ENCODE results near the gene PRKAG2.
A peak's percentile ranks its signal among the peaks of the same experiment; 100 is the strongest.
"Not testable (repeated sequence)": the region's sequence is repeated elsewhere in the genome, so short reads cannot be mapped to it uniquely, and the experiment has no call there.

The PRKAG2 gene
- total RNA-seq, result 30.9 to 40.1 reads per million in 2 experiments

DNA sequence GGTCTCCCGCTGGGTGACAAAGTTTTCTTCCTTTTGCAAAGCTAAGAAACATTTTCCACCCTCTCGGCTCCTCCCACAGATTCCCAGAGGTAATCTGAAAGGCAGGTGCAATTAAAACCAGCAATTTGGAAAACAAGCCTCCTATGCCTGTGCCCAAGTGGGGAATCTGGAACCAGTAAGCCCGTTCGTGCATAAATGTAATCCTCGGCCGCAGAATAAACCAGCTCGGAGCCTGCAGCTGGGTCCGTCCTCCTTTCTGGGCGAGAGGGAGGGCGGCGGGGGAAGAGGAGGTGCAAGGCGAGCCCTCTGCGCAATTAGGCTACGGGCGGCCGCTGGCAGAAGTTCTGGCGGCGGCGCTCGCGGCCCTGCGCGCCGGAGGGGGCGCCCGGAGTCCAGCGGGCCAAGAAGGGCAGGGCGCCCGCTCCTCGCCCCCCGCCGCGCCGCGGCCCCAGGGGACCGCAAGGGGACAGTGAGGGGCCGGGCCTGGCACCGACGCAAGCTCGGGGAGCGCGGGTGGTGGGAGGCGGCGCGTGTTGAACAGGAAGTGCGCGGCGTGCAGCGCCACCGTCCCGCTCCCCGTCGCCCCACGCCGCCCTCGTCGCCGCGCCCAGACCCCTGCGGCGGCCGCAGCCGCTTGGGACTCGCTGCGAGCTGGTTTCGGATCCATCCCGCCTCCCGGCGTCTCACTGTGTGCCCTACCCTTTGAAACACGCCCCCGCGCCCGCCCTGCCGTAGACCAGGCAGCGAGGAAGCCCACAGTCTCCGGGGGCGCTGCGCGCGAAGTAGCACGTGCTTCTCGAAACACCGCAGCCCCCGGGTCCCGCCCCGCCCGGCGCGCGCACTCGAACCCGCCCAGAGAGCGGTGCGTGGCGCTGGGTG is at the start of gene PRKAG2:
PRKAG2 (minus strand) TSS at position 217 of the 879 bp plus-strand sequence. CDS start 495 bp downstream, outside the sequence.
- peak; percentile 60 for DNase-seq (ENCODE audit: low read depth)

DNA sequence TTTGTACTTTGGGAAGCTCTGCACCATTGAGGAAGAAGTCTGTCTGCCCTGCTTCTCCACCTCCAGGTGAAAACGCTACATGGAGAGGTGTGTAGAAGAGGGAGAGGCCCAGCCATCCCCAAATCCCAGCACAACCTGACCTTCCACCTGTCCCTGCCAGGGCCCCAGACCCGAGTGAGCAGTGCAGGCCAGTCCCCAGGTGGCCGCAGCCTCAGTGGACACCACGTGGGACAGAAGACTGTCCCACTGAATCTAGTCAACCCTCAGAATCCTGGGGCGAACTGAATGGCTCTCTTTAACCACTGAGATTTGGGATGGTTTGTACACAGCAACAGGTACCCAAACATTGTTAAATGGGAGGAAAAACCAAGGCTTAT is 49.4 kb upstream of the PRKAG2 start:
- no peak for DNase-seq (ENCODE audit: low read depth)

DNA sequence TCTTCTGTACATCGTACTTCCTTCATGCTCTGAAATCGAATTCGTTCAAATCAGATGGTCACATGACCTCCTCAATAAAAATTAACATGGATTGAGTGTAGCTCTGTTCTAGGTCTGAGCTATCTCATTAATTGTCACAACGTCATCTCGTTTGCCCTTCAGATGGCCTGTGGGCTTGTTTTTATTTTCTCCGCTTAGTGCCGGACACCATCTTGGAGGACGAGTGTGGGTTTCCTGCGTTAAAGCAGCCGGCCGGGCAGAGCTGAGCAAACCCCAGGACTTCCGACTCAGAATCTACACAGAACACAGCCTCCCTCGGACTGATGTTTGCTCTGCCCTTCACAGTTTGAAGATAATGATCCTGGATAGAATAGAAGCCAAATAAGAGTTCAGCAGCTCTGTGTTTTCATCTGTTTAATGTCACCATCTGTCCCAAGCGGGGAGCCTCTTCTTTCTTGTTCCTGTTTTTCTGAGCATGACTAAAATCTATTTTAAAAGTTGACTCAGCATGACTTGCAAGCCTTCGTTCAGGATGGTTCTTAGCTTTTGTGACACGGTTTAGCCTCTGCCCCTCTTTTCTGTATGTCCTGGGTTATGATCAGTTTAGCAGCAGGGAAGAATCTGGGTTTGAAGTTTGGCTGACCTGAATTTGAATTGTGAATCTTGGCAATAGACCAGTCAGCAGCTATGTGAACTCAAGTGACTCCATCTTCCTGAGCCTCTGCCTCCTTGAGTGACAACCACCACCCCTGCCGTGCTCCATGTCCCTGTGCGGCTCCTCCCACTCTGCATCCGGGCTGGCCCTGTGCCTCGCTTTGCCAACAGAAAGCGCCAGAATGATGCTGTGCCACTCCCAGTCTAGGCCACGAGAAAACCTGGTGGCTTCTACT is 48.8 kb upstream of the PRKAG2 start:
- DNase-seq (ENCODE audit: low read depth), result no peak

DNA sequence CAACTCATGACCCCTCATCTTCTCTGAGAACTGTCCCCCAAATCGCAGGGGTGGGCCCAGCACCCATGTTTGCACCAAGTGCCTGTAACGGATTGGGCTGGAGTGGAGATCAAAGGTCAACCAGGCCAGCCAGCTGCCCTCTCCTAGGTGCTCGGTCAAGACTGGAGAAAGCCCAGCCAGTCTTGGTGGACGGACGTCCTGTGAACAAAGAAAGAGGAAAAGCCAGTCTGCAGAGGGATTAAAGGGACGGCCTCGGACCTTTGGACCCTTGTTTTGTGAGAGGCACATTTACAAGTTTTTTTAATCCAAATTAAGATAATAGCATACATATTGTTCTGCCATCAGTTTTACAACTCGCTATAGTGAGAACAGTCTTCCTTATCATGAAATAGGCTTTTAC is 47.6 kb upstream of the PRKAG2 start:
- DNase-seq (ENCODE audit: low read depth), result no peak

DNA sequence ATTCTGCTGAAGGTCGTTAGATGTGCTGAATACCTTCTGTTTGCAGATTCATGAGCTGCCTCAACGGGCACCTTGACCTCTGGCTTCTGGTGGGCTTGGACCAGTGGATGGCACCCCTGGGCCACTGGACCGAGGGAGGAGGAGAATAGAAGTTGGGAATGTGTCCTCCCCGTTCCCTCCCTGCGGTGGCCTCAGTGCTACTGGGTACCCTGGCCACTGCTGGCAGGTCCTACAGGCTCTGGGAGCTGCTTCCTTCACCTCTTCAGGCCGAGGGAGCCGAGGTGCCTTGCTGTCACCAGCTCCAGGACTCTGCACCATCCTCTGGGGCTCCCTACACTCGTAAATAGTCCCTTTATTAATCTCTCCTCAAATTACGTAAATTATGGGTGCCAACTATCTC is 47.1 kb upstream of the PRKAG2 start:
- no peak for DNase-seq (ENCODE audit: low read depth)

DNA sequence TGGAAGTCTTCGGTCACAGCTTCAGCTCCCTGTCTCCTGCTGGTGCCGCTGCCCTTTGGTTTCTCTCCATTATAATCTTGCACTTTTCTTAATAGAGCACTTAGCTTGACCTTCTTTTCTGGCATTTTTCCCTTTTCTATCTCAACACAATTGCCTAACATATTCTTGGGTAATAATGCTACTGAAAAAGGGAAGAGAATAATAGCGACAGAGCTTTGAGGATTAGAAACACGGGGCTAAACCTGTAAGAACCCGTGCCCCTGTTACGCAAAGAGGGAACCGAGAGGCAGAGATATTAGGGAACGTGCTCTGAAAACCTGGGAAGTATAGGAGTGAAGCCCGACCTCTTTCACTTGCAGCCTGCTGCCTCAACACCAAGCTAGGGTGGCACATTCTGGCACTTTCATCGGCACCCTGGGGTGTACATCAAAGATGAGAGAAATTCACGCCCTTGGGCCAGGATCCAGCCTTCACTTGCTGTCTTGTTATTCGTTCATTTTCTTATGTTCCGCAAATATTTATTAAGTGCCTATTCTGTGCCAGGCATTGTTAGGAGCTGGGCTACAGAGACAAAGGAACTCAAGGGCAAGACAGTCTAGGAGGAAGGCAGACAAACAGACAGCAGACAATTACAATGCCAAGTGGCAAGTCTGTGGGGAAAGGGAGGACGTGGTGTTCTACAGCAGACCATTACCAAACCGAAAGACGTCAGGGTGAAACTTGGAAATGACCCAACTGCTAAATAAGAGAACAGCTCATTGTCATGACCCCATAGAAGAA is 46.4 kb upstream of the PRKAG2 start:
- DNase-seq (ENCODE audit: low read depth), result no peak

DNA sequence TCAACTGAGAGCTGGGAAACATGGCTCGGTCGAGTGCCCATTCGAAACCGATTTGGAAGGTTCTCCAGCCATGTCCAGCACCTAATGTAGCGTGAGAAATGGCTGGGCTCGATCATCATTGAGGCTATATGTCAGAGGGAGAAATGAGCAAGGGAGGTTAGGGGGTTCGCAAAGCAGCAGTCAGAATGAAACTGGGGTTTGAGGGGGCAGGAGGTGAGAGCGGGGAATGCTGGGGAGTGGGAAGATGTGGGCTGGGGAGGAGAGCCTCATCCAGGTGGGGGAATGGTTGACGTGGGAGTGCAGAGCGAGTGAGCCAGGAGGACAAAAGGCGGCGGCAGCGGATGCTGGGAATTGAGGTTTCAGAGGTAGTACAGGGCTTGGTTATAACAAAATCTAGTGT is 44.5 kb upstream of the PRKAG2 start:
- no peak for DNase-seq (ENCODE audit: low read depth)

DNA sequence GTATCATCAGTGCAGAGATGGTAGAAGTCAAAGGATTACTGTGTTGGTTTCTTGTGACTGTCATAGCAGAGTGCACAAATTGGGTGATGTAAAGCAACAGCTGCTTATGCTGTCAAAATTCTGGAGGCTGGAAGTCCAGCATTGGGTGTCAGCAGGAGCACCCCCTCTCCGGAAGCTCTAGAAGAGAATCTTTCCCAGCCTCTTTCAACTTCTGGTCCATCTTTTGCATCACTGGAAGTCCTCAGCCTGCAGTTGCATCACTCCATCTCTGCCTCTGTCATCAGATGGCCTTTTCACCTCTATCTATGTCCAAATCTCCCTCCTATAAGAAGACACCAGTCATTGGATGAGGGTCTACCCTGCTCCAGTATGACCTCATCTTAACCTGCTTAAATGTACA is 43.6 kb upstream of the PRKAG2 start:
- DNase-seq (ENCODE audit: low read depth), result no peak

DNA sequence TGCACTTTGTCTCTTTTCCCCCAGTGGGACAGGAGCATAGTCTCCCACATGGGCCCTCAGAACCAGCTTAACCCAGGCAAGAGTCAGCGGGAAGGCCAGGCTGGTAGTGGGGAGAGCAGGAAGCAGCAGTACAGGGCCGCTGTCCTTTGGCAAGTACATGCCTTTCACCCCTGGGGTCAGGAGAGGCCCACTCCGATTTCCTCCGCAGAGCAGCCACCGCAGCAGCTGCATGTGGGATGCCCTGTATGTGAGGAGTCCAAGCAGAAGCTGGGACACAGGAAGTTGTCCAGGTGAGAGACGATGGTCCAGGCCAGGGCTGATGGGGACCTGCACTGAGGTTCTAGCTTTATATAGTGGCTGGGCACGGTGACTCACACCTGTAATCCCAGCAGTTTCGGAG is 42.7 kb upstream of the PRKAG2 start:
- no peak for DNase-seq (ENCODE audit: low read depth)

DNA sequence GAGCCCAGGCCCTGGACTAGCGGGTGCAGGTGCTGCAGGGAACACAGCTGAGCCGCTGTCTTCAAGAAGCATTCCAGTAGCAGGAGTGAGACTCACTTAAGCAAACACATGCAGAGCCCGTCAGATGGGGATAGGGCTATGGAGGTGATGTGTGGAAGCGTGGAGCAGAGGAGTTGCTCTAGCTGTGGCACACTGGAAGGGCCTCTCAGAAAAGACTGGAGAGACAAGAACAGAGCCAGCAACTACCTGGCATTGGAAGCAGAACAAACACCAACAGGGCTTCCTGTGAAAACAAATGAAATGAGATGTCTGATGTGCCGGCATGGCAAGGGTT is 41.6 kb upstream of the PRKAG2 start:
- no peak for DNase-seq (ENCODE audit: low read depth)

DNA sequence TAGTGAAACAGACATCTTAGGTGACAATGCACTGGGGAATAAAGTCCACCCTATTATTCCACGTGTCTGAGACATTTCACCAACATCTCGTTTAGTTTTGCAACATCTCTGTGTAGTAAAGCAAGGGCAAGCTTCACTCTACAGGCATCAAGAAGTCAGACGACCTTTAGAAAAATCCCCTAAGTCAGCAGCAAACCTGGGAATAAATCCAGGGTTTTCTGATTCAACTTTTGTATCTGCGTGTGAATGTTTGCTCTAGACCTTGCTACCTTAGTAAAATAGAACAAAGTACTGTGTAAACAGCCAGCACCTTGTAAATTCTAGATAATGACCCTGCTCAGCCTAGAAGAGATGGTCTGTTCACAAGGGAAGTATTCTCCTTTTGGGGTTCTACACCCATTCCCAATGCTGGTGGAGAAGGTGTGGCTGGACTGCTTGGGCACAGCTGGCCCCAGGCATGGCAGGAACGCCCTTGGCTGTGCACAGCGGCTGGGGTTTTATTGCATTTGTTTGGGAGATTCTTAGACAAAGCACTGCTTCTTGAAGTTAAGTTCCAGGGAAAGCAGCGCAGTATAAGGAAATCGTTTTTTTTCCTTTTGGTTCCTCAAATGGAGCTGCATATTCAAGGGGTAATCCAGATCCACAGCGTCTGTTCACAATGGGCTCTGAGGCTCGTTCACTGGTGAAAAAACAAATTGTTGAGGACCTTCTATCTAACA is 41.0 kb upstream of the PRKAG2 start:
- DNase-seq (ENCODE audit: low read depth), result no peak

DNA sequence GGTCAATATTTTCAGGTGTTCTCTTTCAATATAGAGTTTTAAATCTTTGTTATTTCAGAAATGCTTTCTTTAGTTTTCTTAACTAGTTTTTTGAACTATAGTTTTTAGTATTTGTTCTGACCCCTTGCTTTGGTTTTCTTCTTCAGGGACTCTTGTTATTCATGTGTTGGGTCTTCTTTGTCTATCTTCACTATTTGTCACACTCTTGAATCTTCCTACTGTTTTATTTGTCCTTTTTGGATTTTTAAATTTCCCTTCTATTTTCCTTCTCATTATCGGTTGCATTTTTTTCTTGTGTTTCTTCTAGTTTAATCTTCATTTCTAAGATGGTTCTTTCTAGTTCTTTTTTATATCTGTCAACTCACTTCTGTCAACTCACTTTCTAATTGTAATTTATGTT is 37.1 kb upstream of the PRKAG2 start:
- DNase-seq (ENCODE audit: low read depth), result no peak

DNA sequence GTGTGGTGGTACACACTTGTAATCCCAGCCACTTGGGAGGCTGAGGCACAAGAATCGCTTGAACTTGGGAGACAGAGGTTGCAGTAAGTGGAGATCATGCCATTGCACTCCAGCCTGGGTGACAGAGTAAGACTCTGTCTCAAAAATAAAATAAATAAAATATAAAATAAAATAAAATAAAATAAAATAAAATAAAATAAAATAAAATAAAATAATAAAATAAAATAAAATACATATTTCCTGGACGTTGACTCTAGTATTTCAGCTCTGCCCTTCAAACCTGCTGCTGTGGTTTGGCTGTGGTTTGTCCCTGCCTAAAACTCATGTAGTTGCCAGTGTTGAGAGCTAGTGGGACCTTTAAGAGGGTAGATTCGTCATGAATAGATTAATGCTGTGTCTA is 33.7 kb upstream of the PRKAG2 start:
- not testable (repeated sequence) for DNase-seq (ENCODE audit: low read depth)

DNA sequence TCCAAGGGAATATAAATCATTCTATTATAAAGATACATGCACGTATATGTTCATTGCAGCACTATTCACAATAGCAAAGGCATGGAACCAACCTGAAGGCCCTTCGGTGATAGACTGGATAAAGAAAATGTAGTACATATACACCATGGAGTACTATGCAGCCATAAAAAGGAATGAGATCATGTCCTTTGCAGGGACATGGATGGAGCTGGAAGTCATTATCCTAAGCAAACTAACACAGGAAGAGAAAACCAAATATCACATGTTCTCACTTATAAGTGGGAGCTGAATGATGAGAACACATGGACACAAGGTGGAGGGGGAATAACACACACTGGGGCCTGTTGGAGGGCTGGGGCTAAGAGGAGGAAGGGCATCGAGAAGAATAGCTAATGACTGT is 30.2 kb upstream of the PRKAG2 start:
- not testable (repeated sequence) for DNase-seq (ENCODE audit: low read depth)

DNA sequence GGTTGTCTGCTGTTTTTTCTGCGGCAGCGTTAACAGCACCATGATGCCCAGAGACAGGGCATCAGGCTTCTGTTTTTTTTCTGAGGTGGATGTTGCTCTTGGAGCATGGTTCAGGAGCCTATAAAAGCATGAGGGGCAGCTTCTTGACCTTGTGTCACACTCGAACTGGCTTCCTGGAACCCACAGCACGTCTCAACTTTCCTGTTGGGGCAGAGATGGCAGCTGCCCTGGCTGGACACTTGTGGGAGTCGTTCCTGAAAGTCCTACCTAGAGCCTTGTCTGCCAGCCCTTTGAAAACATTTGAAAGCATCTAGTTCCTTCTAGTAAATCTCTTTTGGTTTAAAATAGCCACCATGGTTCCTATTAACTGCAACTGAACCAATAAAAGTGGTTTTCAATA is 28.9 kb upstream of the PRKAG2 start:
- no peak for DNase-seq (ENCODE audit: low read depth)

DNA sequence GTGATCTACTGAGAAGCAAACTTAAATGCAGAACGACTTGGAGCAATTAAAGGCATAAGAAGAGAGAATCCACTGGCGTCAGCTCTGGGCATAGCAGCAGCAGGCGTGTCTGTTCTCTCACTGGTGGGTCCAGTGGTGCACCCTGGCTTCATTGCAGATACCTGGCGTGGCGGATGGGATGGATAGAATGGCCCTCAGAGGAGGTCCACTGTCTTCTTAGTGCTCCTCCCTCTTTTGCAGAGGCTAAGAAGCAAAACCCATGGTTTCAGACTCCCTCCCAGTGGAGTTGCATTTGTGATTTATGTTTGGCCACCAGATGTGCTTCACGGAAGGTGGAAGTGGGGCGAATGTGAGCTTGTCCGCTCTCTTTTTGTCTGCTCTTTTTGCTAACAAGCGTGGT is 28.4 kb upstream of the PRKAG2 start:
- no peak for DNase-seq (ENCODE audit: low read depth)

DNA sequence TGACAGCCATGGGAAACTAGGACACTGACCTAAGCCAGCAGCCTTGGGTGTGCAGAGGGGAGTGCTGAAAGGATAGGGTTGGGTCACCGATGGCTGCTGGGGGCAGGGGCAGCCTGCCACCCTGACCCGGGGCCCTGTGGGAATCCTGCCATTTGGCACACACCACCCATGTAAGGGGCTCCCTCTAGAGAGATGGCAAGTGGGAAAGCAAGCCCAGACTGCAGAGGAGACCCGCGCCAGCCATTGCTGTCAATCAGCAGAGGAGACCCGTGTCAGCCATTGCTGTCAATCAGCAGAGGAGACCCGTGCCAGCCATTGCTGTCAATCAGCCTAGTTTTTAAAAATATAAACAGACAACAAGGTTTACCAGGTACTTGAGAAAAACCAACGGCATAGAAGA is 27.4 kb upstream of the PRKAG2 start:
- DNase-seq (ENCODE audit: low read depth), result no peak

DNA sequence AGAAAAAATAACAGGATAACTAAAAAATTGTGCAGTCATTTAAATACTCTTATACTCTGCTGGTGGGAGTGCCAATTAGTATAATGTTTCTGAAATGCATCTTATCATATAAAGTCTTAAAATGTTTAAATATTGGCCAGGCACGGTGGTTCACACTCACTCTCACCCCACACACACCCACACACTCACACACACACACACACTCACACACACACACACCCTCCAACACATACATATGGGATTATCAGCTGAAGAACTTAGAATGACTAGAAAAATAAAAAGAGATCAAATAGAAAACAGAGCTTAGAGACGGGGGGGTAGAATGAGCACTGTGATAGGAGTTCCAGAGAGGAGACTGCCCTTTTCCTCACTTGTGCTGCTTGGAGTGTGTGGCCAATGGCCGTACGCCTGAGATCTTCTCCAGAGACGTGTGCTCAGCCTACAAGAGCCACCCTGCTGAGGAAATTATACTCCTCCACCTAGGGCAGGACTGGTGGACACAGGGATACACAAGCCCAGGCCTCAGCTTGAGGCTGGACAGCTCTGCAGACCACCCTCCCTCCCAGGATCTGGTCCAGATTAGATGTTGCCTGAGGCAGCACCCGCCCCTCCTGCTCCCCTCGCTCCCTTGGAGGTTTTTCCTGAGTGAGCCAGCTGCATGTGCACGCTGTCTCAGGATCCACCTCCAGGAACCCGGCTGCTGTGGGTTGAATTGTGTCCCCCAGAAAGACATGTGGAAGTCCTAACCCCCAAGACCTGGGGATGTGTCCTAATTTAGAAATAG is 26.5 kb upstream of the PRKAG2 start:
- no peak for DNase-seq (ENCODE audit: low read depth)

DNA sequence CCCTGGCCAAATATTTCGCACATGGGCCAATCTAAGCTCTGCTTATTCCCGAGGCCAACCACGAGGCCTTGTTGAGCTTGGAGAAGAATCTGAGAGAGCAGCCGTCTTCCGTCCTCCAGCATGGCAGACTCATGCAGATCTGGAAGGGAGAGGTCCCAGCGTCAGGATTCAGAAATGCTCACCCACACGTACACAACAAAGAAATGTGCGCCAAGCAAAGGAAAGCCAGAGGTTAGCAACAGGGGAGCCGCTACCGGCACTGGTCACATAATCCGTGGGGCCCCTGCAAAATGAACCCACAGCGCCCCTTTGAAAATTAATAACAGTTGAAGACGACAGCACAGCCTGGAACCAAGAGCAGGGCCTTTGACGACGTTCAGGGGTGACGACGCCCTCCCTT is 25.4 kb upstream of the PRKAG2 start:
- no peak for DNase-seq (ENCODE audit: low read depth)

DNA sequence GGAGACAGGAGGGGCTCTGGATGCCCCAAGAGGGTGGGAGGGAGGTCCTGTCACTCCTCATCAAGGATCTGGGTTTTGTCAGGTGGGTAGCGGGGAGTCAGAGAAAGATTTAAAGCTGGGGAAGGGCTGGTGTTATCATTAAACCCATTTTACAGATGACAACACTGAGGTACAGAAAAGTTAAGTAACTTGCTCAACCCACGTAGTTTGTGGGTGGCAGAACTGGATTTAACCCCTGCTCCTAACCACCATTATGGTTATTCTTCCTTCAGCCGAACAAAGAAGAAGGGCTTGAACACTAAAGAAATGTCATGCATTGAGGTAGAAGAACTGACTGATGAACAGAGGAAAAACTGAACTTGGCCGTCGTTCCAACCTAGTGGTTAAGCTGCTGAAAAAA is 24.9 kb upstream of the PRKAG2 start:
- DNase-seq (ENCODE audit: low read depth), result no peak
